Measurements from ENCODE around the gene ULK4. TPM values are rescaled to one million over a fixed set of nuclear protein-coding genes. Genes with fewer than 3 reads are reported as not detected.
"Not testable (repeated sequence)": the region's sequence is repeated elsewhere in the genome, so short reads cannot be mapped to it uniquely, and the experiment has no call there.

Gene ULK4
- total RNA-seq, 1 donor from 2014 or later, result 10.8 TPM

DNA sequence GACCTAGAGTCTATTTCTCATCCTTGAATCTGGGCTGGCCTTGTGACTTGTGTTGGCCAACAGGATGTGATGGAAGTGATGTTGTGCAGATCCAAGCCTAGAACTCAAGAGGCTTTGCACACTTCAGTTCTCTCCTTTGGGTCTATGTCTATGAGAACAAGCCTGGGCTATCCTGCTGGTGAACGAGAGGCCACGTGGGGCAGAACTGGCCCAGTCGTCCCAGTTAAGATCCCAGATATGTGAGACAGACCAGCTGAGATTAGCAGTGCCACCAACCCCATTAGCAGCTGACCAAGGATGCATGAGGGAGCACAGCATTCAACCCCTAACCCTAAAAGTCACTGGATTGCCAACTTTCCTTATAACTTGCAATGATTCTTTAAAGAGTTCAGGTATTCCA is 662.9 kb downstream of the ULK4 start:
- DNase-seq, result no peak

DNA sequence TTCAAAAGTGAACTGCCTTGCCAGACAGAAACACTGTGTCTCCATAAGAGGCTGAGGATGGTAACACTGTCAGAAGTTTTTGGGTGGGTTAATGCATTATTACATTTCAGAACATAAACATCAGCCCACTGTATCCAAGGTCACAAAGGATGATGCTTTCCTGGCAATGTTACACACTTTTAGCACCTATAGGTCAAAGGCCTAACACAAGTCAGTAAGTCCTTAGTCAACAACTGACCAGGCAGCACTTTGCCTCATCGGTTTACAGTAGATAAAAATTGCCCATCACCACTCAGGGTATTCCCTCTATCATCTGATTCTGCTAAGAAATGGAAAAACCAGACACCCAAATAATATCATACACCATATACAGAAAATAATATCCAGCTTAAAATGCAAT is 664.2 kb downstream of the ULK4 start:
- DNase-seq, result no peak

DNA sequence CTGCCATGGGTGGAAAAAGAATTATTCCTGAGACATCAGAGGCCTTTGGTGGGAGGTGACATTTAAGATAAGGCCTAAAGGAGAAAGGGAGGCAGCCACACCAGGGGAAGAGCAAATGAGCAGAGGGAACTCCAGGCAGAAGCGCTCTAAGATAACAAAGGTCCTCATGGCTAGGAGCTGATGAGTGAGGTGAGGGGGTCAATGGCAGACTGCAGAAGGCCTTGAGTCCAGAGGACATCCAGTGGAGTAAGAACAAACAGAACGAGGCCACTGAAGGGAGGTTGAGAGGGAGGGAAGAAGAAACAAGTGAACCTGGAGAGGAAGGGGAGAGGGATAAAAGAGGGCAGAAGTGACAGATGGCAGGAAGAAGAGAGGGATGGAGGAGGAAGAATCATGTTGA is 665.3 kb downstream of the ULK4 start:
- DNase-seq, result no peak

DNA sequence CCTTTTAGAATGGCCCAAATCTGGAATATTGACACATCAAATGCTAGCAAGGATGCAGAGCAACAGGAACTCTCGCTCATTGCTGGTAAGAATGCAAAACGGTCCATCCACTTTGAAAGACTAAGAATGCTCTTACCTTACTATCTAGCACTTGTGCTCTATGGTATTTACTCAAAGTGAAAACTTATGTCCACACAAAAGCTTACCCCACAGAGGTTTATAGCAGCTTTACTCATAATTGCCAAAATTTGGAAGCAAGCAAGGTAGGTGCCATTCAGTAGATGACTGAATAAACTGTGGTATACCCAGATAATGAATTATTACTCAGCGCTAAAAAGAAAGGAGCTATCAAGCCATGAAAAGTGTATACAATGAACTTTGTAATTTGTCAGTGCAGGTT is 666.2 kb downstream of the ULK4 start:
- no peak for DNase-seq

DNA sequence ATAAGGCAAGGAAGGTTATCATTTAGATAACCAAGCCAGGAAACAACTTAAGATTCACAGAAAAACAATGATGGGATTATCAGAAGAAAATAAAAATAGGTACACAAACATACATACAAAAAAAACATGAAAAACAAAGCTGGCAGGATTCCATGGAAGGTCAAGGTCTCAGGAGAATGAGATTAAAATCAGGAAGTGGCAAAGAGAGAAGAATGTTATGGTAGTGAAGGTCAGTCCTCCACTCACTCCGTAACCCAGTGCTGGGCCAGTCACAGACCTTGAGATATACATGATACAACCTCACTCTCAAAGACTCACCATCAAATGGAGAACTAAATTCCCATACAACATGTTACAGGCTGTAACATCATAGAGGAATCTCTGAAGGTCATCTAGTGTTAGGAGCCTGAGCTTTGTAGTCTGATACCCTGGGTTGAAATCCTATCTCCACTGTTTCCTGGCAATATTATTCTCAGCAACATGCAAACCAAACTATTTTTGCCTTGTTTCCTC is 668.7 kb downstream of the ULK4 start:
- DNase-seq, result no peak

DNA sequence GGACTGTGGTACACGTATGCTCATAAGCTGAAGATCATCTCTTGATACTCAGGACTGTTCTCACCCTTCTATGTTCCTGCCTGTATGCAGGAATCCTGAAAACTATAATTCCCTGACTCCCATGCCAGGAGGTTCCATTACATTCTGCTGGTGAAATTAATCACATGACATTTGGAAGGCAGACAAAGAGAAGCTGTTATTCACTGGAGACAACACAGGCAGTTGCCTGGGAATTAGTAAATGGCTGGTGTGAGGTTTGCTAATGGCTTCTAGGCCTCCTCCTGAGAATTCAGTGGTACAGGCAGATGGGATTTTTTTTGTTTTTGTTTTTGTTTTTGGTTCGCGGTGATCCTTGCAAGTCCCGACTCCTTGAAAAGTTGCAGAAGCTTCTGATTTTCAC is 671.2 kb downstream of the ULK4 start:
- no peak for DNase-seq

DNA sequence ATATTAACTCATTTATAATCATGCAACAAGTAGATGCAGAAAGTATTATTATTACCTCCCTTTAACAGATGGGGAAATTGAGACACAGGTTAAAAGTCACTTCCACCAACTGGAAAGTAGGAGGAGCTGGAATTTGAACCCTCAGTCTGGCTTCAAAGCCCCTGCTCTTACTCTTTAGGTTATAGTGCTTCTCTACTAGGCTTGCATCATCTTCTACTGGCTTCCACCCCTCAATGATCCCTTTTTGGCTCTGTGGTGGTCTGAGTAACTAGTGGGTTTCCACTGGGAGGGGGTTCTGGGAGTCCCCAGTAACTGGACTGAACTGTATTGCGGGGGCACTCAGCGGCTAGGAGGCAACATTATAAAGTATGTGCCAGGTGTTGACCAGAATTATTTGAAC is 671.6 kb downstream of the ULK4 start:
- DNase-seq, result no peak

DNA sequence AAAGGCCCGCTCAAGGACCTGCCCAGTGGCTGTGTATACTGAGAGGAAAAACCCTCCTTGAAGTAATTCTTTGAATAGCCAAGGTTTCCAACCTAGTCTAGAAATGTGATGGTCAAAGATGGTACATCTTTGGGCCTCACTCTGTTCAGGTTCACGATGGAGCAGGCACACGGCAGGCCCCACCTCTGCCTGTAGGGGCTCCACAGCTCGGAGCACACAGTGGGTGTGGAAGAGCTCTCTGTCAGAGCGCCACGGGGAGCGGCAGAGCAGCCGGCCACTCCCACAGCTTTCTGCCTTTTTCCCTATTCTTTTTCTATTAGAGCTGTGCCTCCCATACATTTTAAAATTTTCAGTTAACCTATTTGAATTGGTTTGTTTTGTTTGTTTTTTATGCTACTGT is 673.1 kb downstream of the ULK4 start:
- DNase-seq, result no peak

DNA sequence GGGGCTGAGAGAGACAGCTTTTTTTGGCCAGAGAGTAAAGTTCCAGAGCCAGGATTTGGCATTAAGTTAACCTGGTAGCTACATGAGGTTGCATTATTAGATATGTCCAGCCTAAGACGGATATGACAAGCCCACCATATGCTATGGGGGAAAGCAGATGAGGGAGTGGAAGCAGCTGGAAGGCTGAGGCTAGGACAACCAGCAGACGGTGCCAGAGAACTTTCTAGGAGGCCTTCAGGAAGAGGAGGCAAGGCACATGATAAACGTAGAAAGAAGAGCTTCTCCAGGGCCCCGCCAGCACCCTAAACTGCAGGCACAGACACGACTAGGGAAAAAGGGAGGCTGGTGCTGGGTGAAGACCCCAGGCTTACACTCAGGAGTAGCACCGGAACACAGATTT is 675.6 kb downstream of the ULK4 start:
- DNase-seq, result no peak

DNA sequence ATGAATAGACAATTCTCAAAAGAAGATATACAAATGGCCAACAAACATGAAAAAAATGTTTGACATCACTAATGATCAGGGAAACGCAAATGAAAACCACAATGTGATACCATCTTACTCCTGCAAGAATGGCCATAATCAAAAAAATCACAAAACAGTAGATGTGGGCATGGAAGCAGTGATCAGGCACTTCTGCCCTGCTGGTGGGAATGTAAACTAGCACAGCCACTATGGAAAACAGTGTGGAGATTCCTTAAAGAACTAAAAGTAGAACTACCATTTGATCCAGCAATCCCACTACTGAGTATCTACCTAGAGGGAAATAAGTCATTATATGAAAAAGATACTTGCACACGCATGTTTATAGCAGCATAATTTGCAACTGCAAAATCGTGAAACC is 677.0 kb downstream of the ULK4 start:
- DNase-seq, result not testable (repeated sequence)

DNA sequence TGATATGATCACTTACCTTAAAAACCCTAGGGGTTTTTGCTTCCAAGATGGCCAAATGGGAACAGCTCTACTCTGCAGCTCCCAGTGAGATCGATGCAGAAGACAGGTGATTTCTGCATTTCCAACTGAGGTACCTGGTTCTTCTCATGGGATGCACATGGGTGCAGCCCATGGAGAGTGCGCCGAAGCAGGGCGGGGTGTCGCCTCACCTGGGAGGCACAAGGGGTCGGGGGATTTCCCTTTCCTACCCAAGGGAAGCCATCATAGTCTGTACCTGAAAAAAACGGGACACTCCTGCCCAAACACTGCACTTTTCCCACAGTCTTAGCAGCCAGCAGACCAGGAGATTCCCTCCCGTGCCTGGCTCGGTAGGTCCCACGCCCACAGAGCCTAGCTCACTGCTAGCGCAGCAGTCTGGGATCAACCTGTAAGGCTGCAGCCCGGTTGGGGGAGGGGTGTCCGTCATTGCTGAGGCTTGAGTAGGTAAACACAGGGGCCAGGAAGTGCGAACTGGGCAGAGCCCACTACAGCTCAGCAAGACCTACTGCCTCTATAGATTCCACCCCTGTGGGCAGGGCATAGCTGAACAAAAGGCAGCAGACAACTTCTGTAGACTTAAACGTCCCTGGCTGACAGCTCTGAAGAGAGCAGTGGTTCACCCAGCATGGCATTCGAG is 684.0 kb downstream of the ULK4 start:
- DNase-seq, result no peak

DNA sequence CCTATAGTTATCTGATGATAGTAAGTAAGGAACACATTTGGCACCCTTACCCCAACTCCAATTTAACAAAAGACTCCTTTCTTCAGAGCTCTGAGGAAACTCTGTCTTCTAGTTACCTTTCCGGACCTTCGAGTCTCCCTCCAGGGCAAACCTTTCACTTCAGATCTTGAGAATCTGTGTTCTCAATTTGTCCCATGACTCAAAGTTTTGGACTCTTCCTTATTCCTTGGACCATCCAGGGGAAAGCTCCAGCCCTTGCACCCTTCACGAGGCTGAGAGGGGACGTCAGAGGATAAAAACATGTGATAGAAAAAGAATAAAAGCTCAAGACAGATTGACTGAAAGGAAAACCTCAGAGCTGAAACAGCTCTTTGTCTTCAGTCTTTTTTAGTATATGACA is 685.7 kb downstream of the ULK4 start:
- no peak for DNase-seq

DNA sequence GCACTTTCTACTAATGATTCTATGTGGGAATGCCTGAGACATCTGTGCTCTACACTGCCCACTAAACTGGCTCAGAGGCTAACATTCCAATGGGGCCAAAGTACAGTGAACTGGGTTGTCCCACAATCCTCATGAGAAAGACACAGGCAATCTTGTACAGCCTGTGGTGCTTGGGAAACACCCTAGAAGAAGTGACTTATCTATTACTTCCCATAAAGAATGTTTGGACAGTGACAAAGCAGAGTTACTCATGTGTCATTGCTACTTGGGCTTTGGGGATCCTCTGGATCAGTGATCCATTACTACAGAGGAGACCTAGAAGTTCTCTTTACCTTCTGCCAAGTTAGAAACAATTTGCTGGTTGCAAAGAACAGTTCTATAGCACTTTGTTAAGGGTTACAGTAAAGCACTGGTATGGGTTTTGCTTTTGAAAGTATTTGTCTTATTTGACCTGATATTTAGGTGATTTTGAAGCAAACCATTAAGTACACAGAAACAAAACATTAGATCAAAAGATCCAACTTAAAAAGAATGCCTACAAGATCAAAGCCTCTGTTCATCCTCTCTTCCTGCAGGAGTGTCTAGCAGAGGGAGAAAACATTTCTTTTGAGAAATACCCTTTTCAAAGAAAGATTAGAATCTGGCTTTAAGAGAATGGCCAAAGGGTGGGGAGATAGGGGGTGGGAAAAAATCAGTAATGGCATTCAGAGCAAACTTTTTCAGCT is 686.8 kb downstream of the ULK4 start:
- DNase-seq, result no peak

DNA sequence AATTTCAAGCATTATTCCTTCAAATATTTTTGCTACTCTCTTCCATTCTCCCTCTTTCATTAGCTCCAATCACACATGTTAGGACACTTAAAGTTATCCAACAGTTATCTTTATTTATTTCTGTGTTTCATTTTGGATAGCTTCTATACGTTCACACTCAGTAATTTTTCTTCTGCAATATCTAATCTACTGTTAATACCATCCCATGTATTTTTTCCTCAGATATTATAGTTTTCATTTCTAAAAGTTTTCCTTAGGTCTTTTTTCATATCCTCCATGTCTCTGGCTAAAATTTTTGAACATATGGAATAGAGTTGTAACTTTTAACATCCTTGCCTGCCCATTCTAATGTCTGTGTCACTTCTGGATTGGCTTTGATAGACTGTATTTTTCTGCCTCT is 689.2 kb downstream of the ULK4 start:
- DNase-seq, result no peak

DNA sequence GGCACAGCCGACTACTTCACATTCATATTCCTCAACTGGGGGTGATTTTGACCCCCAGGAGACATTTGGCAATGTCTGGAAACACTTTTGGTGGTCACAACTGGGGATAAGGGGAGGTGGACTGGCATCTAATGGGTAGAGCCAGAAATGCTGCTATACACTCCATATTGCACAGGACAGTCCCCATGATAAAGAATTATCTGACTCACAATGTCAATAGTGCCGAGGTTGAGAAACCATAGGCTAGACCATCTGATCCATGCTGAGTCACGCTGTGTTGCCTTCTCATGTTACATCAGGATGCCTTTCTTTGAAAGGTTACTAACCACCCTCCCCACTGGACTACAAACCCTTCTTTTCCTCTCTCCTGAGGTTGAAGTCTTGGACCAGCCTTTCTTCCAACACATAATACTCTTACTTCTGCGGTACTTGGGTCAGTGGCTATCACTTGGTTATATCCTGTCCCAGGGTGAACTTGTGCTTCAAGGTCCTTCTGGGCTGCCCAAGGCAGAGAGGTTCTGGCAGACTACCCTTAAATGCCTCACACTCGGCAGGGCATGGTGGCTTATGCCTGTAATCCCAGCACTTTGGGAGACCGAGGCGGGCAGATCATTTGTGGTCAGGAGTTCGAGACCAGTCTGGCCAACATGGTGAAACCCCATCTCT is 693.8 kb downstream of the ULK4 start:
- no peak for DNase-seq

DNA sequence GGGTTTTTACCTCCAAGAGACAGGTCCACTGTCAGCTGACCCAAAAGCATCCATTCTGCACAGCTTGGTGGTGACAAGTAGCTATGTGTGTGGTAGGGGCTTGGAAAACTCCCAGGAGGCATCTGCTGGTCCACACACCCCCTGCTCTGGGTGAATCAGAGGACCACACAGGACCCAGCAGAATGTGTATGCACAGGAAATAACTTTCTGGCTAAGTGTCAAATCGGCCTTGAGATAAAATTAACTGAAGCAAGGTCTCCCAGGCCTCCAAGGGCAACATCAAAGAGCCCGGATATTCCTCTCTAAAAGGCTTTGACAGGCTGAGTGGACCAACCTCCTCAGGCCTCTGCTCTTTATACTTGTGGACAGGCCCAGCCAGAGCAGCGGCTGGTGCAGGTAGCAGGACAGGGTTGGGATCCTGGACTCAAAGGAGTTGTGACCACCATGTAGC is 696.1 kb downstream of the ULK4 start:
- DNase-seq, result no peak

DNA sequence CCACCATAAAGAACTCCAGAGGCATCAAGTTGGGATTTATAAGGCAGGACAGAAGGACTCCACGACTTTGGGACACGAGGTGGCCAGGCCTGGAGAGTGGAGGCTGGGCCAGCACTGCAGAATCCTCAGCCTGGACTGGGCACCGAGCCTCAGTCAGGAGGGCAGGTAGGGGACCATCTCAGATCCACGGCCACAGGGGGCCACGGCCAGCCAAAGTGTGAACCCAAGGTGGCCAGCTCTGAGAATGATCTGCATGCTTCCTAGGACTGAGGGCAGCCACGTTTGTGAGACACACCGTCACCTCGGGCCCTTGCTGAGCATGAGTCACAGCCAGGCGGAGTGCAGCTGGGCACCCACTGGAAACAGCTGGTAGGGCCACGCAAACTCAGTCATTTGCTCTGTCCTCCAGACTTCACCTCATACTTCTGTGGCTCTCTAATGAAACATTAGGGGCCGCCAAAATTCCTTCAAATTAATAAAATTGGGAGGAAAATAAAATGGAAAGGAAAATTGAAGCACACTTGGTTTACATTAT is 696.8 kb downstream of the ULK4 start:
- DNase-seq, result no peak

DNA sequence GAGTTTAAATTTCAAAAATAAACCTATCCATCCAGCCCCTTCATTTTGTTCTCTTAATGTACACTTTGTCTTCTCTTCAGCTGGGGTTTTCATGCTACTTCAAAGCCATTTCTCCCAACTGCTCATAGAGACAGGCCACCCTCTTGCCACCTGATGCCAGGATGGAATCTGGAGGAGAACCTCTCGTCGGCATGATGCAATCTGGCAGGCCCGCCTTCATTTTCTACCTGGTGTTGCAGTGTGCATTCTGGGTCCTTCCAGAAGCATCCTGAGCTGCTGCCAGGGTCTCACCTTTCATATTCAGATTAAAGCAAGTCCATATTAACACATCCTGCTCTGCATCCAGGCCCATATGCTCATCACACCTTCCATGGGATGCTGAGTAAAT is 701.8 kb downstream of the ULK4 start:
- no peak for DNase-seq

DNA sequence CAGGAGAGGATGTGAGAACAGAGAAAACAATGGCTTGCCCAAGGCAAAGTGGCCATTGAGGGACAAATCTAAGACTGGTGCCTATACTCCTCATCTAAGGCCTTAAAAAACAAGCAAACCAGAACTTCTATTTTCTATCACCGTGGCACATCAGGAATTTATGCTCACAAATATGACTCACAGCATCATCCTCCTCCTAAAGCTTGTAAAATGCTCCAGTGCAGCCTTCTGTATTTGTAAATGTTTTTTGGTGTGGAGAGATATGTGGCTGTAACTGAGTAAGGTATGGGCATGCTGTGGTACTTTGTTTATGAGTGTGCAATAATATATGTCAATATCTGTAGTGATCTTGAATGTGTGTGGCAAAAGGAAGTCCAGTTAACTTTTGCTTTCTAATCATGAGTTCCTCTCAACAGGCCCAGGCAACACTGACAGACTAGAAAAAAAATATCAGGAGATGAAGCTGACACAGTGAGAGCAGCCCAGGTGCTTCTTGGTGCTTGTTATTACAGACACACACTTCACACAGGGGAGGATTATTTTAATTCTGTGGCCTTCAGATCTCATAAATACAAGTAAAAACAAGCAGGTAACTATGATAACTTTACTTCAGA is 702.3 kb downstream of the ULK4 start:
- no peak for DNase-seq

DNA sequence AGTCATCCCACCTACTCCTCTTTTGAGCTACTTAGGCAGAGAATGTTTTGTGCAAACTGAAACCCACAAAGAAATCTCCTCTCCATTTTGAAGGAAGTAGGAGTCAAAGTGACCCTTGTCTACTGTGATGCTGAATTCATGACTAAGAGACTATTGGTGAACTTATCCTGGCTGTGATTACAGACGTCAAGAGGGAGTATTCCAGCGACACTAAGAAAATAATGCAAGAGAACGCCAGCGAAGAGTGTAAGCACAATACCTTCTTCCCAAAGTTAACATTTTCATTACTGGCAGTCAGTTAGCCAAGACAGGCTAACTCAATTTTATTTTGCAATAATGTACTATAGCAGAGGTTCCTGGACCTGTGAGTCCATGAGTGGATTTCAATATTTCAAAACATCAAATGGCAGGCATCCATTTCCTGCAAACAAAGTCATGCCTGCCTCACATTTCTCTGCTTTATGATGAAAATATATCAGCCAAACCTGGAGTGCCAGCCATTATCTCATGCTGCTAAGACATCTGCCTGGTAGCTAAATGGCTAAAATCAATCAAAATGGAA is 703.6 kb downstream of the ULK4 start:
- no peak for DNase-seq

DNA sequence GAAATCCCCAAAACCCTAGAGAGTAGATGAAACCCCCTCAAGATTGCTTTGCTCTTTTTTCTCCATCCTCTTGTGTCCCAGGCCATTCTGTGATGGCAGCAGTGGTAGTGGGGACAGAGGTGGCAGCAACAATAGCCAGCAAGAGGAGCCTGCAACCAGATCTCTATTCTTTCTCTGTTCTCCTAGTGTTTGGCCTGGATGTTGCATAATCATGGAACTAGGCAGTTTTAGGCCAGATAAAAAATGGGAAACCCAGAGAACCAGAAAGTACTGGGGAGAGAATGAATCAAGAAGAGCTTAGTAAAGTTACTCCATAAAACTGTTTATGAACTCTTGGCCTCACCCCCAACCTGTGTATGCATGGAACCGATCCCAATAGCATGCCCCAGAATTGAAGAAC is 710.3 kb downstream of the ULK4 start:
- no peak for DNase-seq

DNA sequence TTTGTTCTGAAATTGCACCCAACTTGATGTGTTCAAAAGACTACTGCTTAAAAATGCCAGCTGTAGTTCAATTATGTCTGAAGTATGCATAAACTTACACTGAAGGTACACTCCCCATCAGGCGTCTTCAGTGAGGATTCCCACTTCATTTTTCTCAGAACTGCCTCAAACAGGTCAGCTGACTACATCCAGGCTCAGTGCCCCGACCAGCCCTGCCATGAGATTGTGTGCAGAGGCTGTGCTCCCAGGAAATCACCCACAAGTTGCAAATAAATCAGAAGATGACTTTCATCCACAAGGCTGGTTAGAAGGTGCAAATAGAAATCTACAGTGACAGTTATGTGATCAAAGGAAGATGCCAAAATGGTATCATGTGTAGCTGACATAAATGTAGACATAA is 711.1 kb downstream of the ULK4 start:
- no peak for DNase-seq
